Measurements from ENCODE around the gene PCDH1. TPM values are rescaled to one million over a fixed set of nuclear protein-coding genes. Genes with fewer than 3 reads are reported as not detected.

The PCDH1 gene
- total and polyA plus RNA-seq, 2 of the 8 experiments (the other 6 are each of a cell fraction or from before 2014, with no cell fraction given), result 101 to 102 TPM

DNA sequence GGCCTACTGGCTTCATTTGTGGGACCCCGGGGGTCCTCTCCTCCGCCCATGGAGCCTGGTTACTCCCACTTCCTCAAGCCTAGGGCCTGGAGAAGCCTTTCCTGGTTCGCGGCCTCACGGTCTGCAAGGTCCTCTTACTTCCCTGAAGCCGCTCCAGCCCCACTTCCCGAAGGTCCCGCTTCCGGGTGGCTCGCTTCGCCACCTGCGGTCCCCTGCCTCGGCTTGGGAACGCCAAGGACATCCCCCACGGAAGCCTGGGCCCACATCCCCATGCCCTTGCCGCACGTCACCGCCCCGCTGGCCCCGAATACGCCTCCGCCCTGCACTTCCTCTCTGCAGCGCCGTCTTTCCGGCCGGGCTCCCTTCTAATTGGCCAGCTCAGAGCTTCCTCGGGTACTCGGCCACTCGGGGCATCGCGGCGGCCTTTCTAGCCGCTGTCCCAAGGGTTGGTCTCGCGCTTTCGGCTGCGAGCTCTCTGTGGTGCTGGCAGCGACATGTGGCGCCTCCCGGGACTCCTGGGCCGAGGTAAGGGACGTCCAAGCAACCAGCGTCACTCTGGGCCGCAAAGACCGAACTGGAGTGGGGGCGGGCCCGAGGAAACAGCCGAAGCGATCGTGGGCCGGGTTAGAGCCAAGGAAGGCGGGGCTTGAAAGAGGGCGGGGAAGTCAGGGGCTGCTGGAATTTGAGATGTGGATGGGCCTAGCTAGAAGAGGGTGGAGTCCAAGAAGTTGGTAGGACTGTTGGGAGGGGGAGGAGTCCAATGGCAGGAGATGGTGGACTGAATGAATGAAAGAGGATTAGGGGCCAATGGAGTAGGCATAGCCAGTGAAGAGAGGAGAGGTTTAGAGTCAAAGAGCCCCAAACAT lies 45.5 kb upstream of the PCDH1 start, which contains the start of gene DELE1 (continued):
- no peak for TF ChIP-seq ATF3 (IDR thresholded peaks at IDR 0.05; ENCODE audit: insufficient read depth, low read depth, low read length)
- TF ChIP-seq RFX5 (IDR thresholded peaks at IDR 0.05; ENCODE audit: borderline replicate concordance, low read depth, low read length), result no peak
- no peak for TF ChIP-seq FOSL1 (IDR thresholded peaks at IDR 0.05; ENCODE audit: insufficient read depth, low read depth, low read length)
- peak; percentile 58 for TF ChIP-seq KDM4A (IDR thresholded peaks at IDR 0.05; ENCODE audit: low read depth, low read length, severe bottlenecking)
- peak in 1 of 2 experiments; percentile 9; a peak in 1 of 4 replicates for TF ChIP-seq RAD21 (IDR thresholded peaks at IDR 0.05 in 1 of 2, conservative IDR thresholded peaks at IDR 0.05 in 1 of 2; ENCODE audit: low read depth in 2 of 2, low read length in 2 of 2)
- TF ChIP-seq, protein P1, sequence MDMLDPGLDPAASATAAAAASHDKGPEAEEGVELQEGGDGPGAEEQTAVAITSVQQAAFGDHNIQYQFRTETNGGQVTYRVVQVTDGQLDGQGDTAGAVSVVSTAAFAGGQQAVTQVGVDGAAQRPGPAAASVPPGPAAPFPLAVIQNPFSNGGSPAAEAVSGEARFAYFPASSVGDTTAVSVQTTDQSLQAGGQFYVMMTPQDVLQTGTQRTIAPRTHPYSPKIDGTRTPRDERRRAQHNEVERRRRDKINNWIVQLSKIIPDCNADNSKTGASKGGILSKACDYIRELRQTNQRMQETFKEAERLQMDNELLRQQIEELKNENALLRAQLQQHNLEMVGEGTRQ (IDR thresholded peaks at IDR 0.05; ENCODE audit: low read length), result no peak

All from H1 (cell line).